KMS-11 (cell line): ENCODE results near the gene PCK1.

Experiments used
- H2AFZ ChIP-seq: fragments of 200-600 bp; sonication (generic); 2 replicates; pipeline ENCODE4 v1.6.1; 2016; ENCODE audit warnings: antibody characterized with exemption, mixed run types, low read depth
- H3K27ac ChIP-seq: fragments of 200-600 bp; sonication (generic); 2 replicates; pipeline ENCODE4 v1.6.1; 2016; ENCODE audit warnings: mild to moderate bottlenecking, mixed run types
- H3K27me3 ChIP-seq: fragments of 200-600 bp; sonication (generic); 2 replicates; pipeline ENCODE4 v1.6.1; 2017; ENCODE audit warnings: mild to moderate bottlenecking, low read depth, mixed run types, moderate library complexity; ENCODE audit not compliant: insufficient read depth
- H3K36me3 ChIP-seq: fragments of 200-600 bp; sonication (generic); 2 replicates; pipeline ENCODE4 v1.6.1; 2017; ENCODE audit warnings: mild to moderate bottlenecking, mixed run types; ENCODE audit not compliant: insufficient read depth
- H3K4me1 ChIP-seq: fragments of 200-600 bp; sonication (generic); 2 replicates; pipeline ENCODE4 v1.6.1; 2016; ENCODE audit warnings: mild to moderate bottlenecking, low read depth, mixed run types; ENCODE audit not compliant: poor library complexity, severe bottlenecking
- H3K4me2 ChIP-seq: fragments of 200-600 bp; sonication (generic); 2 replicates; pipeline ENCODE4 v1.7.0; 2016; ENCODE audit warnings: mild to moderate bottlenecking, mixed run types
- H3K4me3 ChIP-seq: fragments of 200-600 bp; sonication (generic); IDR thresholded peaks from 2 replicates; pipeline ENCODE4 v1.6.1; 2017; ENCODE audit warnings: low read depth, low read length, mixed read lengths; ENCODE audit not compliant: insufficient read depth
- H3K79me2 ChIP-seq: fragments of 200-600 bp; sonication (generic); 2 replicates; pipeline ENCODE4 v1.6.1; 2016; ENCODE audit warnings: low read depth, mixed run types; ENCODE audit not compliant: insufficient read depth
- H3K9ac ChIP-seq: fragments of 200-600 bp; sonication (generic); 2 replicates; pipeline ENCODE4 v1.6.1; 2016; ENCODE audit warnings: mild to moderate bottlenecking, mixed run types
- H4K20me1 ChIP-seq: fragments of 200-600 bp; sonication (generic); 2 replicates; pipeline ENCODE4 v1.6.1; 2016; ENCODE audit warnings: mild to moderate bottlenecking, mixed run types; ENCODE audit not compliant: insufficient read depth
- CTCF ChIP-seq: fragments of 200-600 bp; sonication (generic); conservative IDR thresholded peaks from 2 replicates; pipeline ENCODE4 v1.6.1; 2017; ENCODE audit warnings: low read depth, mild to moderate bottlenecking, antibody characterized with exemption, low read length, moderate library complexity, mixed read lengths

PCK1 gene

GRCh38 chr20:57595041-57596030, 34.4 kb downstream of the PCK1 start:
- Histone ChIP-seq H3K4me3 (no peak overlapping the region), H3K4me1 (peaks cover 16% of the 10 kb centered on the region), H3K27ac (no peak overlapping the region), H3K4me2 (no peak overlapping the region), H3K79me2 (no peaks in the 10 kb centered on the region), H3K36me3 (no peaks in the 10 kb centered on the region), H3K27me3 (peaks cover 9% of the 10 kb centered on the region; the same call in 1 of the 2 replicates), H3K9ac (no peak overlapping the region), H4K20me1 (no peaks in the 10 kb centered on the region), H2AFZ (no peak overlapping the region)
- no peak for TF ChIP-seq CTCF

GRCh38 chr20:57596358-57596757, 35.4 kb downstream of the PCK1 start:
- peak overlapping the region; percentile 38; the same call in 1 of the 2 replicates for H2AFZ ChIP-seq
- H4K20me1 ChIP-seq: no peaks in the 10 kb centered on the region
- peaks cover 5% of the 10 kb centered on the region; the same call in 1 of the 2 replicates for H3K27me3 ChIP-seq
- no peaks in the 10 kb centered on the region for H3K79me2 ChIP-seq
- no peak overlapping the region for H3K27ac ChIP-seq
- peak overlapping the region; percentile 49 for H3K4me2 ChIP-seq
- no peak for TF ChIP-seq CTCF
- H3K4me1 ChIP-seq: peaks cover 16% of the 10 kb centered on the region
- H3K9ac ChIP-seq: no peak overlapping the region
- no peaks in the 10 kb centered on the region for H3K36me3 ChIP-seq
- H3K4me3 ChIP-seq: no peak overlapping the region

GRCh38 chr20:57596998-57597939, 36.4 kb downstream of the PCK1 start:
- Histone ChIP-seq H3K4me3 (no peak overlapping the region), H3K4me1 (peaks cover 16% of the 10 kb centered on the region), H3K79me2 (no peaks in the 10 kb centered on the region), H3K27ac (no peak overlapping the region), H3K36me3 (no peaks in the 10 kb centered on the region), H3K9ac (no peak overlapping the region), H4K20me1 (no peaks in the 10 kb centered on the region), H3K27me3 (no peaks in the 10 kb centered on the region), H3K4me2 (peak overlapping the region; percentile 49), H2AFZ (peak overlapping the region; percentile 38; the same call in 1 of the 2 replicates)
- peak; percentile 93 for TF ChIP-seq CTCF

GRCh38 chr20:57598060-57598459, 37.1 kb downstream of the PCK1 start:
- H3K4me2 ChIP-seq: no peak overlapping the region
- no peak overlapping the region for H2AFZ ChIP-seq
- no peak overlapping the region for H3K4me3 ChIP-seq
- no peak overlapping the region for H3K27ac ChIP-seq
- no peaks in the 10 kb centered on the region for H4K20me1 ChIP-seq
- TF ChIP-seq CTCF: no peak
- H3K79me2 ChIP-seq: no peaks in the 10 kb centered on the region
- H3K4me1 ChIP-seq: peaks cover 16% of the 10 kb centered on the region
- no peak overlapping the region for H3K9ac ChIP-seq
- H3K36me3 ChIP-seq: no peaks in the 10 kb centered on the region
- H3K27me3 ChIP-seq: no peaks in the 10 kb centered on the region
